ENCODE results near the gene HIPK2. TPM values are rescaled to one million over a fixed set of nuclear protein-coding genes. Genes with fewer than 3 reads are reported as not detected.

The HIPK2 gene
- total and polyA plus RNA-seq, 2 of the 4 experiments (the other 2 are of a cell fraction): 22.0 to 27.1 TPM

DNA sequence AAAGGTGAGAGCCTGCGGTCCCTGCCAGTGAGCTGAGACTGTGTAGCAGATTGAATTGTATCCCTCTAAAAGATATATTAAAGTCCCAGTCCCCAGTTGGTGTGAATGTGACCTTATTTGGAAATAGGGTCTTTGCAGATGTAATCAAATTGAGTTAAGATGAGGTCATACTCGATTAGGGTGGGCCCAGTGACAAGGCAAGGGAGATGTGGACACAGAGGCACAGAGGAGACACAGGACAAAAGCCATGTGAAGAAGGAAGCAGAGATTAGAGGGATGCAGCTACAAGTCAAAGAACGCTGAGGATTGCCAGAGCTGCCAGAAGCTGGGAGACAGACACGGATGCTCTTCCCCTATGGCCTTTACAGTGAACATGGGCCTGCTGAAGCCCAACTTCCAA is 150.0 kb downstream of the HIPK2 start:
- Histone ChIP-seq H3K9me3 (ENCODE audit: control insufficient read depth, insufficient read depth, low read length) (no peaks in the 10 kb centered on the region), H3K4me1 (ENCODE audit: control insufficient read depth, insufficient read depth, low read length) (no peaks in the 10 kb centered on the region), H3K9ac (ENCODE audit: low read depth, low read length) (no peak overlapping the region), H3K36me3 (ENCODE audit: control insufficient read depth, insufficient read depth, low read length) (peaks cover 71% of the 10 kb centered on the region), H3K9me1 (ENCODE audit: insufficient read depth, low read length) (peaks cover 22% of the 10 kb centered on the region; the same call in 1 of the 2 replicates), H3K79me1 (ENCODE audit: low read depth in 1 of 2, low read length in 2 of 2) (peaks cover 44 to 81% of the 10 kb centered on the region in 2 experiments), H4K8ac (ENCODE audit: low read depth in 2 of 2, low read length in 2 of 2) (no peak overlapping the region), H3K27ac (ENCODE audit: insufficient read depth, low read length) (no peak overlapping the region; the same call in 1 of the 2 replicates), H2BK20ac (ENCODE audit: low read depth, low read length) (no peak overlapping the region), H2BK120ac (ENCODE audit: low read depth, low read length) (no peak overlapping the region), H4K91ac (ENCODE audit: insufficient read depth, low read depth, low read length) (peak overlapping the region; percentile 11; the same call in 1 of the 2 replicates), H3K27me3 (ENCODE audit: control insufficient read depth, insufficient read depth, low read length) (no peaks in the 10 kb centered on the region), H3K23ac (ENCODE audit: low read depth, low read length) (no peak overlapping the region), H2BK15ac (ENCODE audit: low read depth, low read length) (no peak overlapping the region), H4K20me1 (ENCODE audit: insufficient read depth, low read length) (peaks cover 28% of the 10 kb centered on the region), H3K14ac (replicated peaks; ENCODE audit: low read depth, low read length) (0 out of 2 replicates have a peak overlapping the region, but pooled peaks have one; percentile 37), H3K4me2 (ENCODE audit: low read depth, low read length) (no peak overlapping the region), H3K18ac (ENCODE audit: low read depth, low read length) (no peak overlapping the region), H2AFZ (replicated peaks; ENCODE audit: low read length, poor library complexity) (no peak overlapping the region), H3K4me3 (ENCODE audit: insufficient read depth, low read depth, low read length) (no peak overlapping the region), H2AK5ac (ENCODE audit: low read depth, low read length) (no peak overlapping the region), H2AK9ac (replicated peaks; ENCODE audit: low read depth, low read length, poor library complexity) (no peak overlapping the region), H3K4ac (ENCODE audit: low read depth, low read length) (peak overlapping the region; percentile 51; the same call in 1 of the 2 replicates), H4K5ac (ENCODE audit: low read depth, low read length) (no peak overlapping the region), H3K56ac (ENCODE audit: extremely low read depth, insufficient read depth, low read length) (no peak overlapping the region), H2BK5ac (ENCODE audit: low read depth, low read length, poor library complexity, severe bottlenecking) (no peak overlapping the region)
- no TSS peak for BruUV-seq (replicated peaks)
- ATAC-seq (ENCODE audit: low read depth) (no peak), DNase-seq (no peak)
- in situ Hi-C loops (cut with MboI; ENCODE audit: low sequenced_read_pairs) (no loop called here), dilution Hi-C loops (cut with HindIII; ENCODE audit: low sequenced_read_pairs, unreplicated experiment) (no loop called here), intact Hi-C loops (cut with micrococcal nuclease) (no loop called here)
- 83% methylated on average over 2 of the region's 4 CpGs; no CpG with 5 or more reads in 1 of the 2 experiments for WGBS, 2 experiments (ENCODE audit: extremely low coverage in 2 of 2, insufficient read length in 1 of 2)
- POLR2A ChIA-PET (ENCODE audit: unreplicated experiment): no interaction called here
- TF ChIP-seq MAFK (IDR thresholded peaks at IDR 0.05; ENCODE audit: low read depth, low read length) (no peak), SMC3 (IDR thresholded peaks at IDR 0.05; ENCODE audit: low read depth, low read length) (no peak), RCOR1 (IDR thresholded peaks at IDR 0.05; ENCODE audit: insufficient replicate concordance, low read length) (no peak), RFX5 (IDR thresholded peaks at IDR 0.05; ENCODE audit: low read depth, low read length) (no peak)
- CTCF ChIA-PET: interaction anchor here (1.5 kb wide), 1 partner anchor 26 kb away, joined by 3 read pairs; no protein-coding TSS in a partner anchor

Measured in IMR-90 (cell line).